Ovary (tissue), 3 donors: Measurements from ENCODE around the gene C1QL4.

ENCODE experiments used
- EP300 ChIP-seq: sonication (generic); formaldehyde crosslinking; IDR thresholded peaks from one replicate; pipeline ENCODE4 v1.6.1; 2017; ENCODE audit warnings: antibody characterized with exemption
- POLR2A ChIP-seq: fragments of 450-650 bp; IDR thresholded peaks from one replicate; pipeline ENCODE4 v1.6.1; 2017; ENCODE audit warnings: antibody characterized with exemption, mild to moderate bottlenecking, moderate library complexity
- TF ChIP-seq, protein P1 (sequence below), 3 donors: fragments of 450-650 bp in 2 of 3; fragments of 200-600 bp in 1 of 3; IDR thresholded peaks; one replicate each; pipeline versions ENCODE4 v1.5.1 to v1.8.0; 2016 to 2022; ENCODE audit warnings: antibody characterized with exemption in 3 of 3, mild to moderate bottlenecking in 1 of 3
- donor health status: DM: no; HTN: no; CAD: no.

DNA sequence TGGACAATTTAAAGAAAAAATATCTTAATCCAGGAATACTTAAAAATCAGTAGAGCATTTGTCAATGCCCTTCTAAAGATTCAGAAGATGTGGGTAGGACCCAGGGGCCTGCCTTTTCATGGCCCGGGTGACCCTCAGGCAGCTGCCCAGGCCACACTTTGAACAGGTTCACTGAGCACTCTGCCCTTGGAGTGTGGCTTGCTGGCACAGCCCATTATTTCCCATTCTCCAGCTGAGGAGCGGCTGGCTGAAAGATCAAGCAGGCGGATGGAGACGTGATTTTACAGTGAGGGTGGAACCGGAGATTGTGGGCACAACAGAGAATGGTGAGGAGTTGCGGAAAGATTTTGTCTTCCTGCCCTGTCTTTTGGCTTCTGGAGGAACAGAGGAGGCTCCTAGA, 49.1 kb downstream of the C1QL4 start:
- TF ChIP-seq POLR2A, result no peak
- TF ChIP-seq, protein P1, sequence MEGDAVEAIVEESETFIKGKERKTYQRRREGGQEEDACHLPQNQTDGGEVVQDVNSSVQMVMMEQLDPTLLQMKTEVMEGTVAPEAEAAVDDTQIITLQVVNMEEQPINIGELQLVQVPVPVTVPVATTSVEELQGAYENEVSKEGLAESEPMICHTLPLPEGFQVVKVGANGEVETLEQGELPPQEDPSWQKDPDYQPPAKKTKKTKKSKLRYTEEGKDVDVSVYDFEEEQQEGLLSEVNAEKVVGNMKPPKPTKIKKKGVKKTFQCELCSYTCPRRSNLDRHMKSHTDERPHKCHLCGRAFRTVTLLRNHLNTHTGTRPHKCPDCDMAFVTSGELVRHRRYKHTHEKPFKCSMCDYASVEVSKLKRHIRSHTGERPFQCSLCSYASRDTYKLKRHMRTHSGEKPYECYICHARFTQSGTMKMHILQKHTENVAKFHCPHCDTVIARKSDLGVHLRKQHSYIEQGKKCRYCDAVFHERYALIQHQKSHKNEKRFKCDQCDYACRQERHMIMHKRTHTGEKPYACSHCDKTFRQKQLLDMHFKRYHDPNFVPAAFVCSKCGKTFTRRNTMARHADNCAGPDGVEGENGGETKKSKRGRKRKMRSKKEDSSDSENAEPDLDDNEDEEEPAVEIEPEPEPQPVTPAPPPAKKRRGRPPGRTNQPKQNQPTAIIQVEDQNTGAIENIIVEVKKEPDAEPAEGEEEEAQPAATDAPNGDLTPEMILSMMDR (IDR thresholded peaks at IDR 0.05), result no peak
- TF ChIP-seq EP300, result no peak
